Ramos (cell line): ENCODE measurements around the gene E4F1.

Experiments used
- in situ Hi-C: fragments of 300-500 bp; cut with MboI; formaldehyde crosslinking; loops from one replicate; pipeline ENCODE4 v1.14.3; 2022; ENCODE audit warnings: low sequenced_read_pairs; ENCODE audit not compliant: unreplicated experiment

The E4F1 gene

GRCh38 chr16:2226918-2227317 lies 3.5 kb downstream of the E4F1 start:
- in situ Hi-C loops = no loop called here

- in situ Hi-C loops = no loop called here
Observed at GRCh38 chr16:2228161-2228824, 4.9 kb downstream of the E4F1 start.

DNA sequence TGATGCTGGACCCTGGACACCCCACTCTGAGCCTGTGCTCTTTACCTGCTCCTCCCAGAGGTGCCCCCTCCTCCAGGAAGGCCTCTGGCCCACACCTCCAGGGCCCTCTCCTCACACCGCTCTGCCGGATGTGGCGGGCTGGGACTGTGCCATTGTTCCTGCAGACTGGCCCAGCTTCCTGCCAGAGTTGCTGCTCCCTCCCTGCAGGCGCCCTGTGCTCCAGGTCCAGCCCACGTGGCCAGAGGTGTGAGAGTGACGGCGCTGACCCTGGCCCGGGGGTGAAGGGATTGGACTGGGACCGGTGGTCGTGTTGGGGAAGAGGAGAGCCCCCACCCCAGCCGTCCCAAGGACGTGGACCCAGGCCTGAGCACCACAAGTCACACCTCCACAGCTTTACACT lies 5.7 kb downstream of the E4F1 start:
- in situ Hi-C loops = no loop called here

DNA sequence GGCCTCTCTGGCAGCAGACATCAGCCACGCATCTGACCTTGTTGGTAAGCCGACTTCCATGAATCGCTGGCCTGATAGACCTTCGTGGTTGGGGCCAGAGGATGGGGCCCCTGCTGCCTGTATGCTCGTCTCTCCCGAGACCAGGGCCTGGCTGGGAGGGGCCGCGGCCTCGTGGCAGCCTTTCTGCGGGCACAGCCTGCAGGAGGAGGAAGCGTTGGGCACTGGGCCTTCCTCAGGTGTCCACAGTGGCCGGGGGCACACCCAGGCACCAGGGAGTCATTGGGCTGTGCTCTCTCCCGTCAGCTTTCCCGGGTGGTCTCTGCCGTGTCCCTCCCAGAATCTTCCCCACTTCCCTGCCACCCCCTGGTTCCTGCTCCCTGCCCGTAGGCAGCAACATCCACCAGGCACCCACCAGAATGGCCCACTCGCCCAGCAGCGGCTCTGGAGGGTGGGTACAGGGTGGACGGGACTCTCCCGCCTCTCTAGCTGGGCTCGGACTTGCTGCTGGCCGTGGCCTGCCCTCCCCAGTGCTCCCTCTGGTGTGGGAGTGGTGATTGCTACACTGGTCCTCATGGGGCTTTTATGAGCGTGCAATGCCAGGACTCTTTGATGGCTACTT lies 6.3 kb downstream of the E4F1 start:
- in situ Hi-C loops = no loop called here

- in situ Hi-C loops = no loop called here
Observed at GRCh38 chr16:2230376-2230775, 7.0 kb downstream of the E4F1 start.

- in situ Hi-C loops = no loop called here
Observed at GRCh38 chr16:2231016-2231931, 7.9 kb downstream of the E4F1 start.

DNA sequence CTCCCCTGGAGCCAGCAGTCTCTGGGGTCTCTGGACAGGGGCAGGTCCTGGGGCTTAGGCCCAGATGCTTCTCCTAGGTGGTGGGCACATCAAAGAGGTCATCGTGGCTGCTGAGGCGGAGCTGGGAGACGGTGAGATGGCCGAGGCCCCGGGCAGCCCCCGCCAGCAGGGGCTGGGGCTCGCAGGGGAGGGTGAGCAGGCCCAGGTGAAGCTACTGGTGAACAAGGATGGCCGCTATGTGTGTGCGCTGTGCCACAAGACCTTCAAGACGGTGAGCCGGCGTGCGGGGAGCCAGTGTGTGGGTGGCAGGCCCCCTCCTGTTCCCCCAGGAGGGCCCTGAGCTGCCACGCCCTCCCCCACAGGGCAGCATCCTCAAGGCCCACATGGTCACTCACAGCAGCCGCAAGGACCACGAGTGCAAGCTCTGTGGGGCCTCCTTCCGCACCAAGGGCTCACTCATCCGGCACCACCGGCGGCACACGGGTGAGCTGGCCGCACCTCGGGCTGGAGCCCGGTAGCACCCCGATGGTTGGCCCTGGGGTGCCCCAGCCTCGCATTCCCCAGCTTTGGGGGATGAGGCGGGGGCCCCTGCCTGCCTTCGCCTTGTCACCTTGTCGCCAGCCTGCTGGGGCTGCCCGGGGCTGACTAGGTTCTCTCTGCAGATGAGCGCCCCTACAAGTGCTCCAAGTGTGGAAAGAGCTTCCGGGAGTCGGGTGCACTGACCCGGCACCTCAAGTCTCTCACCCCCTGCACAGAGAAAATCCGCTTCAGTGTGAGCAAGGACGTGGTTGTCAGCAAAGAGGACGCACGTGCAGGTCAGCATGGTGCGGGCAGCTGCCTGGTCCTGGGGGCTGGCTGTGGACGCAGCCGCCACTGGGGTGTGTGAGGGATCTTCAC lies 9.0 kb downstream of the E4F1 start:
- in situ Hi-C loops = no loop called here

GRCh38 chr16:2233046-2233775 lies 9.8 kb downstream of the E4F1 start:
- in situ Hi-C loops = no loop called here

GRCh38 chr16:2233872-2234812 lies 10.8 kb downstream of the E4F1 start:
- in situ Hi-C loops = no loop called here

GRCh38 chr16:2234813-2235170 lies 11.4 kb downstream of the E4F1 start:
- in situ Hi-C loops = no loop called here

GRCh38 chr16:2235234-2235651 lies 11.9 kb downstream of the E4F1 start:
- in situ Hi-C loops = no loop called here

DNA sequence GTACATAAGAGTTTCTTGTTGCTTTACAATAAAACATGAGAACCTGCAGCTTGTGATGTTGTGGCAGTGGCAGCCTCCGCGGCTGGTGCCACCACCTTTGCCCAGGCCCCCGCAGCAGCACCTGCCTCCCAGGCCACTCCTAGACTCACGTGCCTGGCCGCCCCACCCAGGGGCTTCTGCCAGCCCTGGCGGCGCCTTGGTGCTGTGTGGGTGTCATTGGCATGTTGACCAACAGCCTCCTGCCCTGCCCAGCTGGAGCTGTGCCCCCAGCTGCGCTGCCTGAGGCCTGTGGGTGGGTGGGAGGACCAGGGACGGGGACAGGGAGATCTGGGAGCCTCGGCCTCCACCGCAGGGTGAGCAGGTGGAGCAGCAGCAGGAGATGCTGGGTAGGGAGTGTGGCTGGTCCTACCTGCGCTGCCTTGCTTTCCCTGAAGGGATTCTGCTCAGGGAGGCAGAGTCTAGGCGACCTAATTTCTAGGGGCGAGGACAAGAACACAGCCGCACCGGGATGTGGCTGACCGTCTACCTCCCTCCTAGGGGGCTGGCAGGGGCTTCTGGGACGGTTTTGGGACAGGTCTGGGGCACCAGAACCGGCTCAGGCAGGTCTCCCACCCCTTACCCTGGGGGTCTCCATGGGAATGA lies 12.4 kb downstream of the E4F1 start:
- in situ Hi-C loops = no loop called here

DNA sequence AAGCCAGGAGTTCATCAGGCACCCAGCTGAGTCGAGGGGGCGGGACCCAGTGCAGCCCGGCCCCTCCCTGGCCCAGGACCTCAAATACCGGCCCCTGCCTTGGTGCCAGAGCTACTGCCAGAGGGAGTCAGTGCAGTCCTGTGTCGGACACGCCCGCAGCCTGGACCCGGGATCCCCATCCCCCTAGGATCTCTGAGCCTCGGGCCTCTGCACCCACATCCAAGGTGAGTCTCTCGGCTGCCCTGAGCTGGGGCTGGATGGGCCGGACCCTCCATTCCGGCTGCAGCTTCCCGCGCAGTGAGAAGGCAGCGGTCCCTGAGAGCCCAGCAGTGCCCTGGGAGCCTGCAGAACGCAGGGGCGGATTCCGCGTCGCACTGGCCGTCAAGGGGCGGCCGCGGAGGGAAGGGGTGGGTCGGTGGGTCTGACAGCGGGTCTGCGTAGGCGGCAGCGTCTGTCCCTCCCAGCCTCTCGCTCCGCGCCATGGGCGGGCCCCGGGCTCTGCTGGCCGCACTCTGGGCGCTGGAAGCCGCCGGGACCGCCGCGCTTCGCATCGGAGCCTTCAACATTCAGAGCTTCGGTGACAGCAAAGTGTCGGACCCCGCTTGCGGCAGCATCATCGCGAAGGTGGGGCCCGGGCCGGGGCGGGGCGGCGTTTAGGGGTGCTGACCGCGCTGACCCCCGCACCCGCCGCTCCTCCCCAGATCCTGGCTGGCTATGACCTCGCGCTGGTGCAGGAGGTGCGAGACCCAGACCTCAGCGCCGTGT lies 13.1 kb downstream of the E4F1 start, which contains the start of gene DNASE1L2:
Gene DNASE1L2, plus strand, starts transcription at position 108 of the 765 bp plus-strand sequence. Its CDS starts 373 bp downstream, at position 481.
- in situ Hi-C loops = no loop called here

DNA sequence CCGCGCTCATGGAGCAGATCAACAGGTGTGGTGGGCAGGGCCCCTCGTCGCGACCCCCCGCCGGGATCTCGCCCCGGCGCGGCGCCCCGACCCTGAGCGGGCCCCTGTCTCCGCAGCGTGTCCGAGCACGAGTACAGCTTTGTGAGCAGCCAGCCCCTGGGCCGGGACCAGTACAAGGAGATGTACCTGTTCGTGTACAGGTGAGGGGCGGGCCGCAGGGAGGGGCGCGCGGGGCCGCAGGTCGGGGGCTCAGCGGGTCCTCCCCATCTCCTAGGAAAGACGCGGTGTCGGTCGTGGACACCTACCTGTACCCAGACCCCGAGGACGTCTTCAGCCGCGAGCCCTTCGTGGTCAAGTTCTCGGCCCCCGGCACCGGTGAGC lies 13.7 kb downstream of the E4F1 start:
- in situ Hi-C loops = no loop called here

DNA sequence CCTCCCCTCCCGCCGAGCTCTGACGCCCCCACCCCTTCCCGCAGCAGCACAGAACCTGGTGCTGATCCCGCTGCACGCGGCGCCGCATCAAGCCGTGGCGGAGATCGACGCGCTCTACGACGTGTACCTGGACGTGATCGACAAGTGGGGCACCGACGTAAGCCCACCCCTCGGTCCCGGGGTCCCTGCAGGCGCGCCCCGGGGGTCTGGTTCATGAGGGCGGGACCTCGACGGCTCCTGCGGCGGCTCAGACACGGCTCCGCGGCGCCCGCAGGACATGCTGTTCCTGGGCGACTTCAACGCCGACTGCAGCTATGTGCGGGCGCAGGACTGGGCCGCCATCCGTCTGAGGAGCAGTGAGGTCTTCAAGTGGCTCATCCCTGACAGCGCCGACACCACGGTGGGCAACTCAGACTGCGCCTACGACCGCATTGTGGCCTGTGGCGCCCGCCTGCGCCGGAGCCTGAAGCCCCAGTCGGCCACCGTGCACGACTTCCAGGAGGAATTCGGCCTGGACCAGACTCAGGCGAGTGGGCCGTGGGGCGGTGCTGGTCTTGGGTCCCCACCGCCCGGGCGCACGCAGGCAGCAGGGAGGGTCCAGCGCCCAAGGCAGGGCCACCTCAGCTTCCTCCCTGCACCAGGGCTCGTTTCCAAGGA lies 14.2 kb downstream of the E4F1 start:
- in situ Hi-C loops = no loop called here

GRCh38 chr16:2238150-2238837 lies 14.9 kb downstream of the E4F1 start:
- in situ Hi-C loops = no loop called here
